HT1080 (cell line): Measurements from ENCODE around the gene SRP9. TPM values are rescaled to one million over a fixed set of nuclear protein-coding genes. Genes with fewer than 3 reads are reported as not detected.
"Not testable (repeated sequence)": the region's sequence is repeated elsewhere in the genome, so short reads cannot be mapped to it uniquely, and the experiment has no call there.

Source experiments
- DNase-seq: peaks from one replicate; pipeline ENCODE4 v3.0.0-alpha.2; 2015; ENCODE audit warnings: low read depth
- small RNA-seq: library from RNA; depleted of rRNA; stranded (forward); fragments of <200 nt; gene quantifications from one replicate; pipeline ENCODE3, GENCODE V24; 2014
- total RNA-seq: library from RNA; depleted of rRNA; stranded (reverse); fragments of >200 nt; shearing (Covaris generic); gene quantifications from 2 replicates; pipeline ENCODE4 v1.2.3, GENCODE V29; 2014; rRNA removed

SRP9 gene
- total RNA-seq, 1 experiment from 2014 or later = 241 TPM

GRCh38 chr1:225835856-225836255, 58.2 kb downstream of the SRP9 start:
- DNase-seq = no peak

GRCh38 chr1:225836296-225836695, 58.7 kb downstream of the SRP9 start:
- DNase-seq = not testable (repeated sequence)

- DNase-seq = no peak
Measured at GRCh38 chr1:225838793-225839192, 61.2 kb downstream of the SRP9 start.

Small RNA genes lying within 50 kb of the gene (small RNA-seq; reads per million reads assigned to genes)
- gene RNU6-1304P = not detected

Other genes starting within 250 kb of the SRP9 start
- gene ENAH, start 124.7 kb upstream of the SRP9 start, total RNA-seq = 19.4 and 23.2 TPM in 2 replicates
- 8.4 and 17.7 TPM in 2 replicates for gene EPHX1, start 32.3 kb downstream of the SRP9 start, total RNA-seq
- gene TMEM63A, start 104.6 kb downstream of the SRP9 start, total RNA-seq = 5.1 and 7.8 TPM in 2 replicates
- gene LEFTY1, start 111.3 kb downstream of the SRP9 start, total RNA-seq = not detected in 2 replicates
- 64.1 and 65.9 TPM in 2 replicates for gene PYCR2, start 146.4 kb downstream of the SRP9 start, total RNA-seq
- 1.3 TPM in 1 of 2 replicates, not detected in the other for gene LEFTY2, start 163.4 kb downstream of the SRP9 start, total RNA-seq
- gene SDE2, start 221.5 kb downstream of the SRP9 start, total RNA-seq = 13.5 and 15.9 TPM in 2 replicates